HG02588 (cell line): Measurements from ENCODE around the gene RSPRY1.
"Not testable (repeated sequence)": the region's sequence is repeated elsewhere in the genome, so short reads cannot be mapped to it uniquely, and the experiment has no call there.

Source experiments
- ATAC-seq: cut with Tn5 transposase; IDR thresholded peaks from one replicate; pipeline ENCODE4 v1.9.1; 2021; ENCODE audit warnings: mild to moderate bottlenecking, moderate library complexity; ENCODE audit not compliant: unreplicated experiment

The RSPRY1 gene

GRCh38 chr16:57268804-57269800 is 83.0 kb downstream of the RSPRY1 start:
- ATAC-seq = no peak

- ATAC-seq = no peak
Measured at GRCh38 chr16:57270221-57271062, 84.3 kb downstream of the RSPRY1 start.

- no peak for ATAC-seq
Measured at GRCh38 chr16:57271063-57271345, 84.9 kb downstream of the RSPRY1 start.

- no peak for ATAC-seq
Measured at GRCh38 chr16:57271867-57272495, 85.9 kb downstream of the RSPRY1 start.

- no peak for ATAC-seq
Measured at GRCh38 chr16:57273359-57273758, 87.2 kb downstream of the RSPRY1 start.

- no peak for ATAC-seq
Measured at GRCh38 chr16:57273826-57274225, 87.7 kb downstream of the RSPRY1 start.

- not testable (repeated sequence) for ATAC-seq
Measured at GRCh38 chr16:57275946-57276345, 89.8 kb downstream of the RSPRY1 start.

GRCh38 chr16:57276596-57276995 is 90.5 kb downstream of the RSPRY1 start:
- no peak for ATAC-seq

GRCh38 chr16:57277586-57277985 is 91.5 kb downstream of the RSPRY1 start:
- ATAC-seq = no peak

- no peak for ATAC-seq
Measured at GRCh38 chr16:57278494-57278893, 92.4 kb downstream of the RSPRY1 start.

GRCh38 chr16:57279780-57280638 is 93.9 kb downstream of the RSPRY1 start:
- ATAC-seq = no peak

GRCh38 chr16:57281791-57282190 is 95.7 kb downstream of the RSPRY1 start:
- no peak for ATAC-seq

- ATAC-seq = no peak
Measured at GRCh38 chr16:57282510-57283213, 96.5 kb downstream of the RSPRY1 start.

GRCh38 chr16:57283214-57283958 is 97.3 kb downstream of the RSPRY1 start:
- ATAC-seq = no peak

- ATAC-seq = no peak
Measured at GRCh38 chr16:57283959-57284208, 97.8 kb downstream of the RSPRY1 start.

GRCh38 chr16:57284209-57284951 is 98.3 kb downstream of the RSPRY1 start, which contains the start of gene PLLP:
PLLP (minus strand) TSS chr16:57284672; CDS start chr16:57284540, 132 bp downstream.
- no peak for ATAC-seq

GRCh38 chr16:57284952-57285363 is 98.8 kb downstream of the RSPRY1 start:
- no peak for ATAC-seq

GRCh38 chr16:57285379-57285778 is 99.2 kb downstream of the RSPRY1 start:
- ATAC-seq = no peak
